GM19467 (cell line): Measurements from ENCODE around the gene LCLAT1.
"Not testable (repeated sequence)": the region's sequence is repeated elsewhere in the genome, so short reads cannot be mapped to it uniquely, and the experiment has no call there.

ENCODE experiments used
- ATAC-seq: cut with Tn5 transposase; IDR thresholded peaks from one replicate; pipeline ENCODE4 v1.9.1; 2021; ENCODE audit warnings: mild to moderate bottlenecking, moderate library complexity; ENCODE audit not compliant: unreplicated experiment

The LCLAT1 gene

DNA sequence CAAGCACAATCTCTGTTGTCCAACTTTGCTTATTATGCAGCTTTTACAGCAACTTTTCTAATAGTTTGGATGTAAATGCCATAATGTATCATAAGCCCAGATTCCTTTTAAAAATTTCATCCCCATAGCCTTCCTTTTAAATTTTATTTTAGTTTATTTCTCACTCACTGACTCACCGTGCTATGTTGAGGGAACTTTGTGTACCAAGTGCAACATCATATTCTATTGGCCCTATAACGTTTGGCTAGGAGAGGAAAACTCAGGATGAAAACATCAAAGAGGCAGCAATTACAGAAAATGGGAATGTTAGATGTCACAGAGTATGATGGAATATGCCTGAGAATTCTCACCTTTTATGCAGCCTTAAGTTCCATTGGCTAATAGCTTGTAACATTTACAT lies 135.5 kb downstream of the LCLAT1 start:
- ATAC-seq: no peak

DNA sequence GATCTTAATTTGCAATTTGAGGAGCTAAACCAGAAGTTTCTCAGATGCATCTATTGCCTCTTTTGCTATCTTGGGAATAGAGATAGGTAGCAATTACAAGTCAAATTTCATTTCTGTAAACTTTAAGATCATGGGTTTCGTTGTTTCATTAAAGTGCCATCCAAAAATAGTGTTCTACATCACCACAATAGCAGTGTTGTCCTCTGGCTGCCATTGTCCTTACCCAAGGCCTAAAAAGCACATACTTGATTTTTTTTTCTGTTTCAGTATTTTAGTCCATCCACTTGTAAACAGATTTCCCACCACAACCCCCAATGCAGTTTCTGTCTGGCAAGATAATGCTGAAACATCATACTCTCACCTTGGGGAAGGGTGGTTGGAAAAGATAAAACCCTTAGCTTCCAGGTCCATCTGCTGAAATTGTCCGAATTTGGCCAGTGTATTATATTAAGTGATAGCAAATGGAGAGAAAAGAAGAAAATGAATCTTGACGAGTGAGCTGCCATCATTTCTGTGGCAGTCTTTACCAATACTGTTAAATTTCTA lies 136.2 kb downstream of the LCLAT1 start:
- ATAC-seq: no peak

DNA sequence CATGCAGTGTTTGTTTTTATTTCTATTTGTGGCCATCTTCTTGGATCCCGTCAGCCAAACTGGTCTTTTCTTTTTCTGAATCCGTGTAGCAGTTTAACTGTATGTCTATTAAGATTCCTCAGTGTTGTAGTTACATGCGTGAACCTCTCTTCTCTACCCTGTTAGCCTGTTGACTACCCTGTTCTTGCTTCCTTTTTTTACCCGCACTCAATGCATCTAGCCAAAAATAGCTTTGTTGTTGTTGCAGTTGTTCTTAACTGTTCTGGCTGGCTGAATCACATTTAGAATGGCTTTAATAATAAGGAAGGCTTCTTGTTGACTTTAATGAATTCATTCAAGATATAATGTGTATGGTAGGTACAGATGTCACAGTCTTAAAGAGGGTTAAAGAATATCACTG lies 137.1 kb downstream of the LCLAT1 start:
- no peak for ATAC-seq

DNA sequence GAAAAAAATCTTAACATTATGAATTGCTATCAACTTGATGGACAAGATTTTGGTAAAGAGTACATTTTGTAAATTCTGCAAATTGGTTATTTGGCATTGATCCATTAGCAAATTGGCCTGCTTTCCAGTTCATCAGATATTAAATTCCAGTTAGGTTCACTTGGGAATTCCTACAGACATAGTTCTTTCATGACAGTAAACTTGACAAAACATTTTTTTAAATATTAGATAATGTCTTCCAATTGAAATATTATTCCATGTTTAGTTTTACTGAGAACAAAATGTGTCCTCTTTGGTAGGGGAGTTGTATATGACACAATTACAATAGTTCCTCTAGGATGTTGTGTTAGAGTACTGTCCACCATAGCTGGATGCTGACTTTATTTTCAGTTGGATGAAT lies 141.9 kb downstream of the LCLAT1 start:
- ATAC-seq: no peak

DNA sequence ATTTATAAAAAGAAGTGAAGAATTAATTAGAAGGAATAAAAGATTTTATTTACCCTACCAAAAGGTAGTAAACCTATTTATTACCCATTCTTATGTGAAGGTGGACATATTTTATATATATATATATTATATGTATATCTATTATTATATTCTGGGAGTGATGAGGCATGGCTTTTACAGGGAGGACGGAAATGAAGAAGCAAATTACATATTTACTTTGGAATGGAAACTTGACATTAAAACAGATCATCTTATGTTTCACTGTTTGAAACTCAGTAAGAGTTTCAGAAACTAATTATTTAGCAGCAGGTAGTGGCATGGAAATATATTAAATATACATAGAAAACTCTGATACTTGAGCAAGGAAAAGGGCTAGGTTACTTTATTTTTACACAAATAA lies 143.4 kb downstream of the LCLAT1 start:
- no peak for ATAC-seq

DNA sequence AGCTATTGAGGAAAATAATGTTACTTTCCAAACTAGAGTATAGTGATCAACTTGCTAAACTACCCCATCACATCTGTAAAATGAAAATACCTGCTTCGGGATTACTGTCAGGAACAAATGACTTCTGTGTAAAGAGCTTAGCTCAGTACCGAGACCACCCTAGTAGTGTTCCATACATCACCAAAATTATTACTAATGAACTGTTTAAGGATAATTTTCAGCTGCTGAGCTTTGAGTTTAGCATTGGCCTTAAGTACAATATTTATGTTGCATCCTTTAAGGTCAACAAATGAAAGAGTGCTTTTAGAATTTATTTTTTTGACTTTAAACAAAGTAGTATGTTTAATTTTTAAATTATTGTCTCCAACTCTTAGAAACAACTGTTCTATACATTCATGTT lies 144.1 kb downstream of the LCLAT1 start:
- ATAC-seq: no peak

DNA sequence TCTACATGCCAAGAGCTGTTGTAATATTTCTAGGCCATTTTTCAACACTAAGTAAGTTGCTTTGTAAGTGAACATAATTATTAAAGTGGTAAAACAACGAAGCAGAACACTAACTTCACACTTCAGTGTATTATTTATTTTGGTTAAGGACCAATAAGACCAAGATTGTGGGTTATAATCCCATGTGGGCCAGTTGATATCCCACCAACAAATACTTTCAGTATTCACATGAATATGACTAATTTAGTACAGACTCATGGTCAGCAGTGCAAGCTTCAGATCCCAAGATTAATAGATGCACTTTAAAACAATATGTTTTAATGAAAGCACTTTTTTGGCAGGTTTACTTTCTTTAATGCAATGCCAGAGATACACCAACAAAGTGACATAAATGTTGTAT lies 154.3 kb downstream of the LCLAT1 start:
- no peak for ATAC-seq

DNA sequence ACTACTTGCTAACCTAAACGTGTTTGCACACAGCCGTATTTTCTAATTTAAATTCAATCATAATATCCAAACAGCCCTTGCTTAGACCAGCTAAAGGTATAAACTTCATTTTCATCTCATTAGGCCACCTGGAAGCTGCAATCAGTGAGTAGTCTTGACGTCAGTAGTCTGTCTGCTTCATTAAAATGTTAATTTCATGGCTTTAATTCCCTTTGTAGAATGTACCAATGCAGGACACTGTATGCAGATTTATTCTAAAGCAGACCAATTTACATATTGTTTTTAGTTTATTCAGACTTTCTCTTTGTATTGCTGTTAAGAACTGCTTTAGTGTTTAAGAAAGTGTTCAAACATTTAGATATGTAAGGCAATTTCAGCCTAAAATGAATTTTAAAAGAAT lies 158.2 kb downstream of the LCLAT1 start:
- no peak for ATAC-seq

DNA sequence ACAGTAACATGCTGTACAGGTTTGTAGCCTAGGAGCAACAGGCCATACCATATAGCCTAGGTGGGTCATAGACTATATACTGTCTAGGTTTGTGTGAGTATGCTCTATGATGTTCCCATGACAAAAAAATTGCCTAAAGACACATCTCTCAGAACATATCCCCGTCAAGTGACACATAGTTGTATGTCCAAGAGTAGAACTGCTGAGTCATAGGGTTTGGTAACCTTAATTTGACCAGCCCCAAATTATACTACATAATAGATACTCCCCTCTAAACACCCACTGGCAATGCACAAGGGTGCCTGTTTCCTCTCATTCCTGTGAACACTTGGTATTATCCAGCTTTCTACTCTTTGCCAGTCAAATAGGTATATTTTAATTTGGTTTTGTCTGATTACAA lies 161.6 kb downstream of the LCLAT1 start:
- ATAC-seq: no peak

DNA sequence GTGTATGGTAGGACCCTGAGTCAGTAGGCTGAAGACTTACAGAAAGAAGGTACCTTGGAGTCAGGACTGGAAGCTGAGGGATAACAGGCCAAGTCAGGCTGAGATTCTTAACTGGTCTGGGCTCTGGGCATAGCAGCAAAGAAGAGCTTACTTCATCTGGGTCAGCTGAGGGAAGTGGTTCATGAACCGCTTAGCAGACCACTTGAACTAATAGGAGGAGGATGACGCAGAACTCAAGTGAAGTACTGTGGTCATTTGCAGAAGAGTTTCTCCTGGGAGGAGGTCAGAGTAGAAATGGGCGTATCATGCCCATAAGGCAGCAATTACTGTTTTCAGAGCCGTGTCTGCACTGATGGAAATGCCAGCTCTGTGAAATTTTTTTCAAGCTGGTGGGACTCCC lies 164.5 kb downstream of the LCLAT1 start:
- ATAC-seq: no peak

DNA sequence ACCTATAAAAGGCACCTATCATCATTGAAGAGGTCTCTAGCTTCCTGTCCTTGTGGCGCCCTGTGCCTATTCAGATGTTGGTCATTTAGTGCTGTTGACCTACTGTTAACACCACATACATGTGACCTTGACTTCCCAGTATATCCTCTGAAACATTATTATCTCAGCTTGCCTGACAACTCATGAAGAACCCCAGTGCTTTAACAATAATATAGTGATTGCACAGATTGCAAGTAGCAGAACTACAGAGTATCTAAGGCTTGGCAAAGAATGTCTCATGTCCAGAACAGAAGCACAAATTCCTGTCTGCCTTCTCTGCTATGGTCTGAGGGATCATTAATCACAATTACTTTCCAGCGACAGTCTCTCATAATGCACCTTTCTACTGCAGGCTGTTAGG lies 165.3 kb downstream of the LCLAT1 start:
- no peak for ATAC-seq

DNA sequence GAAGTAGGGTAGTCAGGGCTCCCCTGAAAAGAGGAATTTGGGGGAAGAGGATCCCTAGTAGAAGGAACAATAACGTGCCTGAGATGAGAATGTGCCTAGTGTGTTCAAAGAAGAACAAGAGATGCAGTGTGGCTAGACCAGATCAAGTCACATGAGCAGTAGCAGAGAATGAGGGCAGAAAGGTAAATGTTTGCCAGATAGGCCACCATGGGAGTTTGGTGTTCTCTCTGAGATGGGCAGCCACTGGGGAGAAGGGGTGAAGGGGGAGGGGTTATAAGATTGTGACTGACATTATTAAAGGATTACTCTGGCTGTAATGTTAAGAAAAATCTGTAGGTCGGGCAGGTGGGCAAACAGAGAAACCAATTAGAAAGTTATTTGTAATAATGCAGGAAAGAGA lies 166.0 kb downstream of the LCLAT1 start:
- no peak for ATAC-seq

DNA sequence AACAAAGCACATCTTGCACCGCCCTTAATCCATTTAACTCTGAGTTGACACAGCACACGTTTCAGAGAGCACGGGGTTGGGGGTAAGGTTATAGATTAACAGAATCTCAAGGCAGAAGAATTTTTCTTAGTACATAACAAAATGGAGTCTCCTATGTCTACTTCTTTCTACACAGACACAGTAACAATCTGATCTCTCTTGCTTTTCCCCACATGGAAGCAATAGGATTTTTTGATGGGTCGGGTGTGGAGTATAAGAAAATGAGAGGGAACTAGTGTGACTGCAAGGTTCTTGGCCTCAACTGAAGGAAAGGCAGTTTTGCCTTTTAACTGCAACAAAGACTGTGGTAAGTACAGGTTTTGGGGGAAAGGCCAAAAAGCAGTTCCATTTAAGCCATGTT lies 167.2 kb downstream of the LCLAT1 start:
- ATAC-seq: not testable (repeated sequence)

DNA sequence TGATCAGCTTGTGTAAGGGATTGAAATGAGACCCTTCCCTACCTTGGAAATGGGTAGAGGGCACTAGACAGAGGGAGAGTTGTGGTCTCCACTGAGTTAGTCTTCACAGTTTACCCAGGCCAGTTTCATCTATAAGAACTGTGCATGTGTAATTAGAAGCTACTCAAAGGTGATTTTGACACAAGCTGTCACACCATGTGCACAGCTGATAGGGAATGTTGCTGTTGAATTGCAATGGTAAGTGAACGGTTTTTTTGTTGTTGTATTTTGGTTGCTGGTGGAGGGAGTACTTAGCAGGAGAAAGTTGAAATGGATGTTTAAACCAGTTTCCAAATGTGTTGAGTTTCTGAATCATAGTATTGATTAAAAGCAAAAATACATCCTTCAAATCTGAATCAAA lies 168.9 kb downstream of the LCLAT1 start:
- no peak for ATAC-seq

DNA sequence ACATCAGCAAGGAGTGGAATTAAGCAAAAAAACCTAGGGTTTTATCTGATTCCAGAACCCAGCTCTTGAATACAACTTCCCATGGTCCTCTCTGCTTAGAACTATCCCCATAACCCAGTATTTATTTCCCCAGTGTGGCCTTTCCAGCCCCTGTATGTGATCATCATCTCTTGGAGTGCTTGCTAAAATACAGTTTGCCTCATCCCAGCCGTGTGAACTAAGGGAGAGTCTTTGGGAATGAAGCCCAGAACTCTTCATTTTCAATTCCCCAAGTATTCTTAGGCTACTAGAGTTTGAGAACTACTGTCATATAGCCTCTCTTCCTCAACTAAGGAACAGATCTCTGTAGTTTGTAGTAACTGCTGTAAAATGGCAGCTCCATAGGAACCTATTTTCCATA lies 173.1 kb downstream of the LCLAT1 start:
- ATAC-seq: no peak

DNA sequence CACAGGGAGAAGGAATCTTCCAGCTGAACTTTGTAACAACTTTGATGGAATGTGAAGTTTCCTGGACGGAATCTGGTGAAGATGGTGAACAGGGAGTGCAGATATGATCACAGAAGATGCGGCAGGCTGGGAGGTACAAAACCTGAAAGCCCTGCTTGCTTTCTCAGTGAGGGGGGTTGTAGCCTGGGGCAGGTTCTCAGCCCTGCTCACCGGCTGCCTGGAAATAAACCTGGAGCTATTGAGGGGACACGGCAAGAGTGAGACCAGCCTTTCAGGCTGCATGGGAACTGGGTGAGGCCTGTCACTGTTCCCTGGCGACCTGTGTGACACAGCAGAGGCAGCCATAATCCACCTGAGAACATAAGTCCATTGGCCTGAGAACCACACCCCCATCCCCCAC lies 174.8 kb downstream of the LCLAT1 start:
- no peak for ATAC-seq

DNA sequence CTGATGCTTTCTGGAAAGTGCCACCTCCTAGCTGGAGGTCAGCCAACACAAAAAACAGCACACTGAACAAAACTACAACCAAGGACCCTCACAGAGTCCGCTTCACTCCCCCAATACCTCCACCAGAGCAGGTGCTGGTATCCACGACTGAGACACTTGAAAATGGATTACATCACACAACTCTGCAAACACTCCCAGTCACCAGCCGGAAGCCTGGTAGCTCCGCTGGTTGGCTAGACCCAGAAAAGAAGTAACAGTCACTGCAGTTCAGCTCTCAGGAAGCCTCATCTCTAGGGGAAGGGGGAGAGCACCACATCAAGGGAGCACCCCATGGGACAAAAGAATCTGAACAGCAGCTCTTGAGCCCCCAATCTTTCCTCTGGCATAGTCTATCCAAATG lies 175.4 kb downstream of the LCLAT1 start:
- ATAC-seq: no peak

DNA sequence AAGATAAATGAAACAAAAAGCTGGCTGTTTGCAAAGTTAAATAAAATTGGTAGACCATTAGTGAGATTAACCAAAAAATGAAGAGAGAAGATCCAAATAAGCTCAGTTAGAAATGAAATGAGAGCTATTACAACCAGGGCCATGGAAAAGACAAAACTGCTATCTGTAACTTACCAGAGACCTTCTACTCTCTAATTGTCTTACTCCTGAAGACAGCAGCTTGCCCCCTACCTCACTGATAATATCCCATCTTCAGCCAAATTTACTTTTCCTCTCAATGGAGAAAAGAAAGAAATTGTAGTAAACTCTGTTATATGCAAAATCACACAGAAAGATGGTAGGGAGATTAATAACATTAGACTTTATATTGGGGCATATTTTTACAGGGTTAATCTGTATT lies 178.2 kb downstream of the LCLAT1 start:
- no peak for ATAC-seq

DNA sequence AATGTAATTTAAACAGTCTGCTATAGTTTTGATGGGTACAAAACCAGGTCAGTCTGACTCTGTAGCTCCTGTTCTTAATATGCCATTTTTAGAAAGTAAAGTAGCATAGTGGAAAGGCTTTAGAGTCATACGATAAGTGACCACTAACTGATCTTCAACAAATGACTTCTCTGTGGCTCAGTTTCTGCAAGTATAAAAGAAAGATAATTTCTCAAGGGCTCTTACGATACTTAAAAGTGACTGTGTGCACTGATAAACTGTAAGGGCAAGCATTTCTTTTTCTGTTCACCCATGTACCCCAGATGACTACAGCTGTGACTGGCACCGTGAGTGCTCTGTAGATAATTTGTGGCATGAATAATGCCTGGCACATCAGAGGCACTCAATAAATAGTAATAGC lies 178.7 kb downstream of the LCLAT1 start:
- ATAC-seq: no peak

DNA sequence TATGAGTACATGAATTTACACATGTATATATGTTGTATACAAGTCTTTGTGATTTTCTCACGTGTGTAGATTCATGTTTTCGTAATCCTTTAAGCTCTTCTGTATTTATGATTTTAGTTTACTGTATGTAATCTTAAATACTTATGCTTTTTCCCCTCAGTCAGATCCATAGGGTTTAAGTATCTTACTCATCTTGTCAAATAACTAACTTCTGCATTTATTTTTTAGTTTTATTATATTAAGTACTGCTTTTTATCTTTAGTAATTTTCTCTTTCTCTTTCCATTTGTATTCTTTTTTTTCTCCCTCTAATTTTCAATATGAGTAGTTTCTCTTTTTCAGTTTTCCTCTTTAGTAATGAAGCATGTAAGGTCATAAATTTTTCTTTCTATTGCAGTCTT lies 179.4 kb downstream of the LCLAT1 start:
- ATAC-seq: no peak

DNA sequence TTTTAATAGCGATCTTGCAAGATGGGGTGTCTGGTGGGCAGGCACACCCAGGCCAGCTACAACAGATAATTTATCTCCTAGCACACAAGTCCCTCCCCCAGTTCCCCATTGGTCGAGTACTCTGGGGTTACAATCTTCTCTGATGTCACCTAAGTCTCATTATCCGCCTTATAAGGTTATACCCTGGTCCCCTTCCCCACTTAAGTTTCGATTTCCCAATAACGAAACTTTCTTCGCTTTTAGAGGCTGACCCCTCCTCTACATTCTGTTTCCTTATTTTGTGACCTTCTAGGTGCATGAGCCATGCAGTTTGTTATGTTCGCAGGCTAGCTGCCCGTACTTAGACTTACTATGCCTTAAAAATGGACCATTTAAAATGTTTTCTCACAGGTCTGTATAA lies 180.1 kb downstream of the LCLAT1 start:
- no peak for ATAC-seq

DNA sequence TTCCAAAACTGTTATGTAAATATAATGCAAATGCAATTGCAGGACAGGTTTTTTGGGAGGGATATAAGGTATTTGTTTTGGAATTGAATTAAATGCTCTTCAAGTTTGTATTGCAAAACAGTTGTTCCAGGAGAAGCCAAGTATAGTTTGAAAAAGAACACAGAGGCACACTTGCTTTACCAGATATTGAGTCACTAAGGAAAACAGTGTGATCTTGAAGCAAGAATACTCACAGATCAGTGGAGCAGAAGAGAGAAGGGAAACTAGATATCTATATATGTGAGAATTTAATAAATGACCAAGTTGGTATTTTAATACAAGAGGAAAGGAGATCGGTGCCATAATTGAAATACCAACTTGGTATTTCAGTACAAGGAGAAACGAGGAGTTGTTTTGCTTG lies 181.3 kb downstream of the LCLAT1 start:
- ATAC-seq: no peak

DNA sequence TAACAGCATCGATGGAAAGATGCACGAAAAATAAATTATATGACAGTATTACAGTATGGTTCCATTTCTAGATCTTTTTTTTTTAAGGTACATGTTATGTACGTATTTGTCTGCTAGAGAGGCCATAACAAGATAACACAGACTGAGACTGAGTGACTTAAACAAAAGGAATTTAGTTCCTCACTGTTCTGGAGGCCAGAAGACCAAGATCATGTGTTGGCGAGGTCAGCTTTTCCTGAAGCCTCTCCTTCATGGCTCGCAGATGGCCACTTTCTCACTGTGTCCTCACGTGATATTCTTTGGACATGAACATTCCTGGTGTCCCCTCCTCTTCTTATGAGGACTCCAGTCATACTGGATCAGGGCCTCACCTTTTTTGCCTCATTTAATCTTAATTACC lies 182.8 kb downstream of the LCLAT1 start:
- ATAC-seq: no peak
